HG03039 (cell line): ENCODE results near the gene SLC48A1.
A peak's percentile ranks its signal among the peaks of the same experiment; 100 is the strongest.

Source experiments
- ATAC-seq: cut with Tn5 transposase; IDR thresholded peaks from one replicate; pipeline ENCODE4 v1.9.1; 2021; ENCODE audit warnings: mild to moderate bottlenecking, moderate library complexity; ENCODE audit not compliant: unreplicated experiment

Gene SLC48A1

DNA sequence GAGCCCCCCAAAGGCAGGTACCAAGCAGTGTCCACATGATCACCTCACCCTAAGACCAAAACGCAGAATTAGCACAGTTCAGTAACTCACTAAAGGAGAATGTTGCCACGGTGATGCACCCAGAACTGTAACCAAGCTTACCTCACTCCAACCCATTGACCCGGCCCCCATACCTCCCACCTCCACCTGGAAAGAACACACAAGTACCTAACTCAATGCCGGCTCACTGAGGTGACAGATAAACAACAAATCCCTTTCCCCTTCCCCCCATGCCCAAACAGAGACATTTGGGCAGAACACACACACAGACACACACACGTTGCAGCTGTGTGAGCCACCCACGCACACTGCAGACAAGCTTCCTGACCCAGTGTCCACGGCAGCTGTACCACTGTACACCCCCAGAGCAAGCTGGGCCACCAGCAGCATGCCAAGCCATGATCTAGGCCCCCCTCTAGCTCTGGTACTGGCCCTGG, 15.6 kb upstream of the SLC48A1 start:
- no peak for ATAC-seq

DNA sequence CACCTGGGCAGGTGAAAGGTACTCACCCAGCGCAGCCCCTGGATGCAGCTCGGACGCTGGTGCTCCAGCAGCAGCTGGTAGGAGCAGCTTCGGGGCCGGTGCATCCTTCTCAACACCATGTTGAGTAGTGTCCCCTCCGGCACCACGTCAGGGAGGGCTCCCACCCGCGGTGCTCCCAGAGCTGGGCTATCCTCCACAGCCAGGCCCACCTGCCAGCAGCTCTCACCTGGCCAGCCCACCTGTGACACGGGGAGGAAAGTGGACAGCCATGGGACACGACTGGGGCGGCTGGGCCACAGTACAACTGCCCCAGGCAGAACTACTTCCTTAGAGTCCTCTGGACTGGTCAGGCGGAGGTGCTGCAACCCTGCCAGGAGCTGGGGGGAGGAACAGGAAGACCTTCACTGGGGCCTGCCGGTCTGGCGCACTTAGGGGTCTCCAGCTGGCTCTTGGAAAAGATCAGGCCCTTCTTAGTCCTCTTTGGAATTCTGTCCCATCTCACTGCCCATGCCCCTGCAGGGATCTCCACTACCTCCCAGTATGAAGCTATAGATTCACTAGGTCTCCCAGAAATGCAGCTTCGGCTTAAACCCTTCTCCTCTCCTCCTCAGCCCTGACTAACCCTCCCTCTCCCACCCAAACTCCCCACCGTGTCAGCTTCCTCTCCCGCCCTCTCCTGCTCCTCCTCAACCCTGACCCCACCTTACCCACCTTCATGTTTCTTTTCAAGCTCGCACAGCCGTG, 15.0 kb upstream of the SLC48A1 start:
- no peak for ATAC-seq

DNA sequence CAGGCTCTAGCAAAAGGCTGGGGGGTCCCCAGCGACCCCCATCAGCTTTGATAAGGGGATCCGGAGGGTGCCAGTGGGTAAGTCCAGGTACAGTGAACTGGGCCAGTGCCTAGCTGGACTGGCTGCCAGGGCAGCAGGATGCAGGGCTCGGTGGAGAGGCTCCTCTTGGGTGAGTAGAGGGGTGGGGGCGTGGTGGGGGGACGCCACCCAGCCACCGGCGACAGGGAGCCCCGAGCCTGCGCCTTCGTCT, 14.5 kb upstream of the SLC48A1 start:
- no peak for ATAC-seq

DNA sequence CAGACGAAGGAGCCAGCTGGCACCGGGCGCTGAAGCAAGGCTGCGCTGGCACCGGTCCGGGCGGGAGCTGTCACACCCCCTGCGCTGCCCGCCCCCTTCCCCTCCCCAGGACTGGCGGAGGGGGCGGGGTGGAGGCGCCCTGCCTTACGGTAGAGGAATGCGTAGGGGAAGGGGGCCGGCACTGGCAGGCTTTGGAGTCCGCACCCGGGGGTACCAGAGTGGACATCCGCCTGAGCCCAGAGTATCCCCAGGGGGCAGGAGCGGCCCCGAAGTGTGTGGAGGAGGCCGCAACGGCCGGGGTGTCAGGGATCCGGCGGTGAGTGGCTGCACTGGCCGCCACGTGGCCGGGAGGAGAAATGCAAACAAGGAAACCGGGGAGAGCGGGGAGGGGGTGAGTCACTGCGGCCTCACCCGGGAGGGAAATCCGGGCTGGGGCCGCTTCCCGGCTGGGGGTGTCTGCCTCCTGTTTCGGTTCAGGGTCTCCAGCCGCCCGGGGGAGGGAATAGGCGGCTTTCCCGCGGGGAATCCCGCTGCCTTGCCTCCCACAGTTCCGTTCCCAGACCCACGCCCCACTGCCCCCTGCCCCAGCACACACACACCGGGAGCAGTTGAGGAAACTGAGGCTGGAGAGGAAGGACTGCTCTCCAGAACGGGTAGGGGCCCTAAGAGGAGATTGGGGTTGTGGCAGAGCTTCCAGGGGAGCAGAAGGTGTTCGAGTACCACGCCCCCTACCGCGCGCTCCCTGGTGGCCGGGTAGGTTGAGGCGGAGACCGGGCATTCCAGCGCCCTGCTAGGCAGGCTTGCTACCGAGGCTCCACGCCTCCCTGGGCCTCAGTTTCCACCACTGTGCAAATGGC, 14.0 kb upstream of the SLC48A1 start, which contains the start of gene RAPGEF3:
Gene RAPGEF3 (minus strand): TSS at position 47 of the 857 bp plus-strand sequence. CDS start 324 bp downstream, outside the sequence.
- peak; percentile 37 for ATAC-seq

DNA sequence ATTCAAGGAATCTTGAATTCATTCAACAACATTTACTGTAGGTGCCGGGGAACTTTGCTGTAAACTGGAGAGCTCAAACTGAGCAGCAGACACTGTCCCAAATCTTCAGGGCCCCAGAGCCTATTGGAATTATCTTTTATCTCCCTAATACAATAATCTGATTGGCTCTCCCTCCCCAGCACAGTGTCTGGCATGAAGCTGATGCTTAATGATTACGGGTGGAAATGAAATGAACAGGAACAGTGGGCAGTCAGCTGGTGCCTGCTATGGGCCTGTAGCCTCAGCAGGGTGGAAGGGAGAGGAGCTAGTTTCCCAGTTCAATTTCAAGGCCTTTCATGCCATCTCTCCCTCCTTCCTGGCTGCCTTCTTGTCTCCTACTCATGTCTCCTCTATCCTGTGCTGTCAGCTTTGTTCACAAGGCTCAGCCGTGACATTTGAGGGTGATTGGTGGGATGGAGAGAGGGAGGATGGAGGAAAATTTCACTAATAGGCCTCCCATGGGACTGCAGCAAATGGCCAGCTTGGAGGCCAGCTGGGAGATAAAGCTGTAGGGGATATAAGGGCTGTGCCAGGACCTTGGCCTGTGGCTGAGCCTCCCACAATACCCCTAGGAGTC, 10.1 kb upstream of the SLC48A1 start:
- ATAC-seq: no peak

DNA sequence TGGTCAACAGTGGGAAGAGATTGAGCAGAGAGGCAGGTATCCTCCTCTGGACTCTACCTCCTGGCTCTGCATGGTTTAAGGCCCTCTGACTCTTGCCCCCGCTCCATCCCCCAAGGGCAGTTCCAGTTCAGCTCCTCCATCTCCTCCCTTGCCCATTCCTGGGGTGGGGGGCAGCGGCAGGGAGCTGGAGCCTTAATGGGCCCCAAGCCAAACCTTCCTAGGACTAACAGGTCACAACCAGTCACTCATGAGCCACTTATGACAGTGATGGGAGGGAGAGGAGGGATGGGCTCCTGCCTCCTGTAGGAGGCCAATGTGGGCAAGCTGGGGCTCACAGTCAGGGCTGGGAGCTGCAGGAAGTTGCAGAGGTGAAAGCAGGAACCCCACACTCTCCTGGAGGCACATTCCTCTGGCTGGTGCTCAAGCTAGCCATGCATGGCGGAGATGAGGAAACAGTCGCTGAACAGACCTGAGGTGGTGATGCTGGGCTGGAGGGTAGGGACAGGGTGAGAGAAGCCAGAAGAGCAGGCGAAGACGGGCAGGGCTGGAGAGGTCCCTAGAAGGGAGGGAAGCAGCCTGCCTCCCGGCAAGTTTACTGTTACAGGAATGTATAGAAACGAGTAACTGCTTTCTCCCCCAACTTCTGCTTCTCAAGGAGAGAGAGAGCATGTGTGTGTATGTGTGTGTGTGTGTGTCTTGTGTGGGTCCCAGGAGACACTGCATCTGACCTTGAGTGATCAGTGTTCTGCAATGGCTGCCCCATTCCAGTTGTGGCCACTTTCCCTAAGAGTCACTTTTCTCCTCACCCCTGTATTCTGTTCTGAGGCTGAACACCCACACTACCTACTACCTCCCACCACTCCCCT, 9.3 kb upstream of the SLC48A1 start:
- ATAC-seq: no peak

DNA sequence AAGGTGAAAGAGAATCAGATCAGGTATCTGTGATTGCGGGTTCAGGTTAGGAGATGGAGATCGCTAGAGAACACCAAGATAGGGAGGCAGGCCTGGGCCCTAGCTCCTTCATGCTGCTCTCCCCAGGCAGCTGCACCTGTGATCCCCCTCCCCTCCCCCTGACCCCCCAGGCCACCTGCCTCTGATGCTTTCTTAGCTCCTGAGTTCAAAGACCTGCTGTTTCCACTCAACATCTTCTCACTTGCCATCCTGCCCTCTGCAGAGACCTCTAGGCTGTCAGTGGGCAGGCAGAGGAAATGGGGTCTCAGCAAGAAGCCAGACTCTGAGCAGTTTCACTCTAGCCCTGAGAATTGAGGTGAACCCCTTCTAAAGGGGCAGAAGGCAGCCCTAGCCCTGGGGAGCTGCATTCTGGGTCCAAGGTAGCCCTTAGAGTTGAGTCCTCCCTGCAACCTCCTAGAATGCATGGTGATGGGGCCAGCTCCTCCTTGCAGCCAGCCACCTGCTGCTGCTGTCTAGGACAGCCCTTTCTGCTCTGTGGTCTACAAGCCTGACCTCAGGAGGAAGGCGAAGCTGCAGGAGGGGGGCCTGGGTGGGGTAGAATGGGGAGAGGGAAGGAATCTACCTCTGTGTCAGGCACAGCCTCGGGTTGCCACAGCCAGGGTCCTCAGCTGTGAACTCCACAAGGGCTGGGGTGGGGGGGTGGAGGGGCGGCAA, 6.4 kb upstream of the SLC48A1 start:
- ATAC-seq: no peak

DNA sequence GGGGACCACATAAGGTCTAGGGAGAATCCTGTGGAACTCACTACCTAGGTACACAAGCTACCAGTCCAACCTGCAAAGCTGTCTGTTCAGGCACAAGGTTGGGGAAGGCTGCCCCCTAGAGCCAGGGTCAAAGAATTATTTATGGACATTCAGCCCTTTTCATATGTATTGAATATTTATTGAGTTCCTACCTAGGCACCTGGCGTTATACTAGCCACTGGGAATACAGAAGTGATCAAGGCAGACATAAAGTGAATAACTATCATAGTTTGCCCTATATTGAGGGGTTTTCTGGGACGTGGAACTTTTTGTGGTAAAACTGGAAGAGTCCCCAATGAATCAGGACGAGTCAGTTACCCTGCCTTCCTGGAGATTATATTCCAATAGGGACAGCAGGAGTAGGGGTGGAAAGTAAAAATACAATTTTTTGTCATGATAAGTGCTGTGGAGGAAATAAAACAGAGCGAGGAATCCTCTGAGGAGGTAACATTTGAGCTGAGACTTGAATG, 5.8 kb upstream of the SLC48A1 start:
- ATAC-seq: no peak

DNA sequence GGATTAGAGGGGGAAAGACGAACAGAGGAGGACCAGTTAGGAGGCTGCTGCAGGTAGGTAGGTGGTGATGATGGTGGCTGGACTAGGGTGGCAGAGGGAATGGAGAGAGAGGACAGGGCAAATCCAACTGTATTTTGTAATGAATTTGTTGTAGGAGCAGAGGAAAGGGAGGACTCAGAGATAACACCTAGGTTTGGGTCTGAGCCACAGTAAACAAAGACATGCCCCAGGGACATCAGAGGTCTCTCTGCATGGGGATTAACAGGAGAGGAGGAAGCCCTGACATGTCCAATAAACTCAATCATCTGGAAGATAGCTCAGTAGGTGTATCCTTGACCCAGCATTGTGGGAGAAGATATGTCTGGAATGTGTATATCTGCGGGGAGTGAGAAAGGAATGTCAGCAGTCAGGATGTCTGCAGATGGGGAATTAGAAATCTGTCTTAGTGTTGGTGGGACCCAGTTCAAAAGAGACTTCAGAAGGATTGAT, 4.7 kb upstream of the SLC48A1 start:
- no peak for ATAC-seq

DNA sequence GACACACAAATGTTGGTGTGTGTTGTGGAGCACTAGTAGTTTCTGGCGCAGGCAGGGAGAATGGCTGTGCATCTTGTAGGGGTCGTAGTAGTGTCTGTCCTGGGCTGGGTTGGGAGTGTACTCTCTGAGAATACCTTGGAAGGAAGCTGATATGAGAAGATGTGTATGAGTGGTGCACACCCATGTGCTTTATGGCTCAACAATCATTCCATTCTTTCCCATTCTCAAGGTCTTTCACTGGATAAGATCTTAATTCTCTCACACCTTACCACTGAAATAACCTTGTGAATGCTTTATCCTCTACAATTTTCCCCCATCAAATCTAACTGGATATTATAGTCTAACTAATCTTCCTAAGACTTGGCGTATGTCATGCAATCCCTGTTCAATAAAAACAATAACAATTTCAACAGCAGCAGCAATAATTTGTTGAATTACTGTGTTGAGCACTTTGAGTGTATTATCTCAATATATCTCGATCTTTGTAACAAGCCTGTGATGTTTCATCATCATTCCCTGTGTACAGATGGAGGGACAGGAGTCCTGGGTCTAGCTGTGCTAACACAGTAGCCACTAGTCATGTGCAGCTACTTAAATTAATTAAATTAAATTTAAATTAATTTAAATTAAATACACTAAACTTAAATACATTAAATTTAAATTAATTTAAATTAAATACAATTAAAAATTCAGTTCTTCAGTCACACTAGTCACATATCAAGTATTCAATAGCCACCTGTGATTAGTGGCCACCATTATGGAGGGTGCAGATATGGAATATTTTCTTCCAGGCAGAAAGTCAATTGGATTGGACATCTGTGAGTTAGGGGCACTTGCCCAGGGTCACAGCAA, 3.6 kb upstream of the SLC48A1 start:
- ATAC-seq: no peak

DNA sequence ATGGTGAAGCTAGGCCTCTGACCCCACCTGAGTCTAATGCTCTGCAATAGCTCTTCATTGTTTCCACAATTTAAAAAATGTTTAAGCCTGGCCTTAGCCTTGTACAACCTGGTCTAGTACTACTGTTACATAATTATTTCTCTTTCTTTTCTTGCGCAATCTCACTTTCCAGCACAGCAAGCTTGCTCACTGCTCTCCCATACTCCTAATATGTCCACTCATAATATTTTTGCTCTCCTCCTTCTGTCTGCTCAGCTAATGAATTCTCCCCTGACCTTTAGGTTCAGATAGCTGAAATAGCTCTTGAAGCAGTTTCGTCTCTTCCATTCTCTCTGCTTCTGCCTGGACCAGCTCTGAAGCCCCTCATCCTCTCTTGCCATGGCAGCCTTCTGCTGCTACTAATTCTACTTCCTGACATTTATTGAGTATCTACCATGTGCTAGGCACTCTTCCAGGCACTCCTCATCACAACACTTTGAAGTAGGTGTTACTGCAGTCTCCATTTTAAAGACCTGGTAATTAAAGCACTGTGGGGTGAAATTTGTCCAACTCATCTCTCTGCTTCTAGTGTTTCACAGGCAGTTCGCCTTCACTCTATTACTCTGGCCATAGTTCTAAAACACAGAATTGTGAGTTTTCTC, 2.8 kb upstream of the SLC48A1 start:
- no peak for ATAC-seq

DNA sequence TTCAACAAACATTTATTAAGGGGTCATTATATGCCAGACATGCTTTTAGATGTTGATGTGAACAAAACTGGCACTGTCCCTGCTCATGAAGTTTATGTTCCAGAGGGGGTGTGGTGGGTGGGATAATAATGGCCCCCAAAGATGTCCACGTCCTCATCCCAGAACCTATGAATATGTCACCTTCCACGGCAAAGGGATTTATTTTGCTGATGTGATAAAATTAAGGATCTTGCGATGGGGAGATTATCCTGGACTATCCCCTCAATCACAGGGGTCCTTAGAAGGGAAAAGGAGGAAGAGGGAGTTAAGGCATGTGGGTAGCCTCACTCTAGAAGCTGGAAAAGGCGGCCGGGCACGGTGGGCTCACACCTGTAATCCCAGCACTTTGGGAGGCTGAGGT, 1.7 kb upstream of the SLC48A1 start:
- ATAC-seq: no peak

DNA sequence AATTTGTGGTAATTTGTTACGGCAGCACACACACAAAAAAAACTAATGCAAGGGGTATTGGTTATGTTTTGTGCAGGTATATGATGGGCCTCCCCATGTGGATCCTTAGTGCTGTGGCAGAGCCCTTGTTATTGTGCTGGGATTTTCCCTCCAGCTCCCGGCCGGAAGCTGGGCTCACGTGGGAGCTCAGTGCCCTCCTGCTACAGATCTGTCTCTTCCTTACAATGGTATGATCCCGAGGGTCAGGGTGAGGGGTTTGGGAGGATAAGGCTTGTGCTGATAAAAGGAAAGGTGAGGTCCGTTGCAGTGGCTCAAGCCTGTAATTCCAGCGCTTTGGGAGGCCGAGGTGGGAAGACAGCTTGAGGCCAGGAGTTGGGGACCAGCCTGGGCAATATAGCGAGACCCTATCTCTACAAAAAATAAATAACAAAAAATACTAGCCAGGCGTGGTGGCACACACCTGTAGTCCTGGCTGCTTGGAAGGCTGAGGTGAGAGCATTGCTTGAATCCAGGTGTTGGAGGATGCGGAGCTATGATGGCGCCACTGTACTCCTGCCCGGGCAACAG, 861 bp upstream of the SLC48A1 start:
- ATAC-seq: no peak

DNA sequence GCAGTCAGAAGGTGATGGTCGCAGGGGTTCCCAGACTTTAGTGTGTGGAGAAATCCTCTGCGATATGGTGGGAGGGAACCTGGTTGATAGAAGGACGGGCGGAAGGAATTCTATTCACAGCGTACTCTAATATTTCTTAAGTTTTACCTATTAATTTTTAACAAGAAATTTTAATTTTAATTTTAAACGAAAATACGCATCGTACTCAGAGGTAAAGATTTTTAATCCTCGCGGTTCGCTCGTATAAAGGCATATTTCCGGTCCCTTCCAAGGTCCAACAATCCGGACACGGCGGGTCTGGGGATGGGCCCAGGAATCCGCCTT, 338 bp upstream of the SLC48A1 start:
- no peak for ATAC-seq

DNA sequence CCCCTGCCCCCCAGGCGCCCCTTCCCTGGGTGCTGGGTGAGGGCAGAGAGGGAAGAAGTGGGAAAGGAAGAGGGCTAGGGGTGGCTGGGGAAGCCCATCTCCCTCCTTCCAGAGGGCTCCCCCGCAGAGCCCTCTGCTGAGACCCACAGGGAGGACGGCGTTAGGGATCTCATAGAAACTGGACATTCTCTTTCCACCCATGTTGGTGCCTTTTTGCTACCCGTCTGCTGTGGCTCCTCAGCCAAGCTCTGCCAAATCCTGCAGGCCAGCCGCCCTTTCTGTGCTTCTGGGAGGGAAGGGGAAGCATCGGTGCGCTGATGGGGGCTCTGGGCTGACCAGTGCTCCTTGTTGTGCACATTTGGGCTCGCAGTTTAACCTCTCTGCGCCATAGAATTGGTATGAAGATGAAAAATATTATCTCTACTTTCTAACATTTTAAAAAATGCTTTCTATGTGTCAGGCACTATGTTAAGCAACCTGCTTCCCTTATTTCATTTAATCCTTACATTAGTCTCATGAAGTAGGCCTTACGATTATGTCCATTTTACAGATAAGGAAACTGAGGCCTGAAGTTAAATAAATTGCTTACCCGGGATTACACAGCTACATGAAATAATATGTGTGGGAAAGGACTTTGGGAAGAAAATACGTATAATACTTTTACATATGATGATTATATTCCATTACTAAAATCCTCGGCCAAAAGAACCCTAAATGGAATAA, 981 bp downstream of the SLC48A1 start:
- ATAC-seq: no peak

DNA sequence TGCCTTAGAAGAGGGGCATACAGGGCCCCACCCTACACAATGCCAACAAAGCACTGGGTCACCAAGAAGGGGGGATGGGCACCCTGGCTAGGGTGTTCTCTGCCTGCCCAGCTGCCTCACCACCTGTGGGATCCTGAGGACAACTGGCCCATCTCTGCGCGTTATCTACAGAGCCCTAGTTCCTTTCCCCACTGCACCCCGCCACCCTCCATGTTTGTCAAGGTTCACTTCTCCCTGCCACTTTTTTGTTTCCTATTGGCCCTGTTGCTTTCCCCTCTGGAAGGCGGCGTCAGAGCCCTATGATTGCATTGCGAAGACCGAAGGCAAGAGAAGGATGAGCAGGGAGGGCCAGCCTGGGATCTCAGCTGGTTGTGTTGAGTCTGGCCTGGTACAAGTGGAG, 1.6 kb downstream of the SLC48A1 start:
- ATAC-seq: no peak

DNA sequence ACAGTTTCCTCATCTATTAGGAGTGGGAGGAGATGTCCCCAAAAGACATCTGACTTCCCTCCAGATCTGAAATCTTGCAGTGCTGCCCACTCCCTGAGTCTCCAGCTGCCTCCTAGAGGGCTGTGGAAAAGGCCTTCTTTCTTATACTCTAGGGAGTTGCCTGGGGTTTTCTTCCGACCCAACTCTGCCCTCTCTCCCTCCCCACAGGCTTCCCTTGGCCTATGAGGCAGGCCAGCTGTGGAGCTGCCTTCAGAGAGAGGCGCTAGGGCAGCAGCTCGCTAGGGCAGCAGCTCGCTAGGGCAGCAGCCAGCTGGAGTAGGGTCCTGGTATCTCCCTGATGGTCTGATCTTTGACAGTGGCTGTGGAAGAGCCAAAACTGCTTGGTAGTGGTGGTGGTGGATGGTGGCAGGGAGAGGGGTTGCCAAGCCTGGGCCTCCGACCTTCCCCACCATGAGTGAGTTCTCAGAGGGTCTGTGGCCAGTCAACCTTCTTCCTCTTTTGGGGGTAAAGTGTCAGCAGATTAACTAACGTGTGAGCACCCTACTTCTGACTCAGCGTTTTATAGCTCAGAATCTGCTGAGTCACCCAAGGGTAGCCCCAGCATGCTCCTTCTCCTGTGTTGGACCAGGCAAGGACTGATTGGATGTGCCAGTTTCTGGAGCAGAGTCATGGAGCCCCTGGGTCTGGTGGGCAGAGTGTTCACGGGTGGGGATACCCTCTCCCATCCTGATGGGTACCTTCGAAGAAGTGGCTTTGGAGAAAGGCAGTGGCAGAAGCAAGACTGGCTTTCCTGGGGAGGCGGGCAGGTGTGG, 2.3 kb downstream of the SLC48A1 start:
- ATAC-seq: no peak
